Activated CD8-positive, alpha-beta T cell treated with anti-CD3 and anti-CD28 coated beads for 36 hours (primary cell): ENCODE data around the gene BMI1. TPM values are rescaled to one million over a fixed set of nuclear protein-coding genes. Genes with fewer than 3 reads are reported as not detected.

Experiments
- ATAC-seq: fragments of 200-7000 bp; cut with Tn5 transposase; one replicate; pipeline ENCODE4 v1.10.0; 2021; ENCODE audit warnings: mild to moderate bottlenecking, moderate library complexity
- CTCF ChIA-PET: fragments of 350-600 bp; sonication (Branson Sonifier 250); formaldehyde crosslinking; loops from one replicate; lab custom pipeline; 2021; ENCODE audit warnings: antibody characterized with exemption; lab: Charles Lee
- POLR2A ChIA-PET: fragments of 350-600 bp; sonication (Branson Sonifier 250); formaldehyde crosslinking; loops from one replicate; lab custom pipeline; 2021; ENCODE audit warnings: antibody characterized with exemption; lab: Charles Lee
- DNase-seq: peaks from one replicate; pipeline ENCODE4 v3.0.0-alpha.2; 2020
- H3K27ac Mint-ChIP-seq: one replicate; pipeline ENCODE4 v1.8.0; 2021; ENCODE audit warnings: mild to moderate bottlenecking, mixed read lengths
- H3K27me3 Mint-ChIP-seq: one replicate; pipeline ENCODE4 v1.8.0; 2021; ENCODE audit warnings: mixed read lengths
- H3K36me3 Mint-ChIP-seq: one replicate; pipeline ENCODE4 v1.8.0; 2021; ENCODE audit warnings: low read depth, mixed read lengths
- H3K4me1 Mint-ChIP-seq: one replicate; pipeline ENCODE4 v1.8.0; 2021; ENCODE audit warnings: low read depth, mixed read lengths
- H3K4me3 Mint-ChIP-seq: one replicate; pipeline ENCODE4 v1.8.0; 2021; ENCODE audit warnings: mild to moderate bottlenecking, moderate library complexity, mixed read lengths
- H3K9me3 Mint-ChIP-seq: one replicate; pipeline ENCODE4 v1.8.0; 2021; ENCODE audit warnings: mixed read lengths
- intact Hi-C: fragments of 100-400 bp; cut with micrococcal nuclease; formaldehyde crosslinking; loops from one replicate; pipeline ENCODE4 v1.10.0; 2022
- total RNA-seq, 2 experiments: library from RNA; stranded (reverse); gene quantifications; one replicate each; pipeline ENCODE4 v1.2.3, GENCODE V29; 2021
- TF ChIP-seq, protein P1 (sequence below): fragments of 200-600 bp; IDR thresholded peaks from one replicate; pipeline ENCODE4 v1.8.0; 2022; ENCODE audit warnings: antibody characterized with exemption, mild to moderate bottlenecking

Gene BMI1
- total RNA-seq, 2 experiments from 2014 or later: 38.7 to 41.4 TPM

DNA sequence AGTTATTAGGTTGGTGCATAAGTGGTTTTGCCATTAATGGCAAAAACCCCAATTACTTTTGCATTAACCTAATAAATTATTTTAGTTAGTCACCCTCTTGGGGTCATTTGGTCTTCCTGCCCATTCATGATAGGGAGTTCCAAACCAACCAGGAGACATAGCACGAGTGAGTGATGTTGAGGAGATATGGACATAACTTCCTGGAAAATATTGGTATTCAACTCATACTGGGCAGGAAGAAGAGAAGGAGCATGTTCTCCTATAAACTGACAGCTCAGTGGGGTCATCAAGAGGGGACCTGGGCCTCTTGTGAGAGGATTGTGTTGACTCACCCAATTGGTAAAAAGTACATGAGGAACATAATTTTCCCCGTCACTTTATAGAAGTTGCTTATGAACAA lies 48.1 kb downstream of the BMI1 start:
- CTCF ChIA-PET: interaction anchor here (1.7 kb wide), 1 partner anchor 10 kb away, joined by 5 read pairs; no protein-coding TSS in a partner anchor
- TF ChIP-seq, protein P1, sequence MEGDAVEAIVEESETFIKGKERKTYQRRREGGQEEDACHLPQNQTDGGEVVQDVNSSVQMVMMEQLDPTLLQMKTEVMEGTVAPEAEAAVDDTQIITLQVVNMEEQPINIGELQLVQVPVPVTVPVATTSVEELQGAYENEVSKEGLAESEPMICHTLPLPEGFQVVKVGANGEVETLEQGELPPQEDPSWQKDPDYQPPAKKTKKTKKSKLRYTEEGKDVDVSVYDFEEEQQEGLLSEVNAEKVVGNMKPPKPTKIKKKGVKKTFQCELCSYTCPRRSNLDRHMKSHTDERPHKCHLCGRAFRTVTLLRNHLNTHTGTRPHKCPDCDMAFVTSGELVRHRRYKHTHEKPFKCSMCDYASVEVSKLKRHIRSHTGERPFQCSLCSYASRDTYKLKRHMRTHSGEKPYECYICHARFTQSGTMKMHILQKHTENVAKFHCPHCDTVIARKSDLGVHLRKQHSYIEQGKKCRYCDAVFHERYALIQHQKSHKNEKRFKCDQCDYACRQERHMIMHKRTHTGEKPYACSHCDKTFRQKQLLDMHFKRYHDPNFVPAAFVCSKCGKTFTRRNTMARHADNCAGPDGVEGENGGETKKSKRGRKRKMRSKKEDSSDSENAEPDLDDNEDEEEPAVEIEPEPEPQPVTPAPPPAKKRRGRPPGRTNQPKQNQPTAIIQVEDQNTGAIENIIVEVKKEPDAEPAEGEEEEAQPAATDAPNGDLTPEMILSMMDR: no peak
- Mint-ChIP-seq H3K9me3 (no peaks in the 10 kb centered on the region), H3K36me3 (no peaks in the 10 kb centered on the region), H3K27me3 (peaks cover 4% of the 10 kb centered on the region), H3K4me1 (peaks cover 39% of the 10 kb centered on the region), H3K4me3 (no peak overlapping the region), H3K27ac (no peak overlapping the region)
- DNase-seq (no peak), ATAC-seq (no peak)
- POLR2A ChIA-PET: no interaction called here
- intact Hi-C loops: loop anchor here (10.0 kb wide), 1 partner anchor 66 kb away; no protein-coding TSS in a partner anchor

DNA sequence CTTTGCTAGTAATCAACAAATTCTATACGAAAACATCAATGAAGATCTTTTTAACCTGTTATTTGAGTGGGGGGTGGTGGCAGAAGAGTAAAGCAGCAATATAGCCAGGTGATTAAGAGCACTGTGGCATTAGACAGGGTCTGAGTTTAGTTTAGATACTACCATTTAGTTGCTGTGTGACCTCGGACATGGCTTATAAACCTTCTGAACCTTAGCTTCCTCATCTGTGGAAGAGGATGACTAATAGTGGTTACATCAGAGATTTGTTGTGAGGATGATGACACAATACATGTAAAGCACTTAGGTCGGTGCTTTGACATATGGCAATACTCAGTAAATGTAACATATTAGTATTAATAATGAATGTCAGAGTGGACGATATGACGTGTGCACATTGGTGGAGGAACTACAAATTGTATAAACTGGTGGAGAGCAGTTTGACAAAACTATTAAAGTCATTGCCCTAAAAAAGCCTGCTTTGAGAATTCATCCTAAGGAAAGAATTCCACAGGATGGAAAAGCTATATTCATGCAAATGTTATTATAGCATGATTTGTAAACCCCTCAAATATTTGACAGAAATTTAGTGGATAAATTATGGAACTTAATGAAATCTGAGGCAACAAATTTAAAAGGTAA lies 48.7 kb downstream of the BMI1 start:
- DNase-seq: no peak
- H3K4me3 Mint-ChIP-seq: no peak overlapping the region
- CTCF ChIA-PET: interaction anchor here (1.2 to 1.7 kb wide), 2 partner anchors 9 to 67 kb away, joined by 3 to 5 read pairs; no protein-coding TSS in a partner anchor
- ATAC-seq: peak; percentile 53
- peaks cover 39% of the 10 kb centered on the region for H3K4me1 Mint-ChIP-seq
- peaks cover 4% of the 10 kb centered on the region for H3K27me3 Mint-ChIP-seq
- no peaks in the 10 kb centered on the region for H3K9me3 Mint-ChIP-seq
- no peak overlapping the region for H3K27ac Mint-ChIP-seq
- intact Hi-C loops: loop anchor here (10.0 kb wide), 1 partner anchor 65 kb away; no protein-coding TSS in a partner anchor
- TF ChIP-seq, protein P1: no peak
- POLR2A ChIA-PET: no interaction called here
- no peaks in the 10 kb centered on the region for H3K36me3 Mint-ChIP-seq

DNA sequence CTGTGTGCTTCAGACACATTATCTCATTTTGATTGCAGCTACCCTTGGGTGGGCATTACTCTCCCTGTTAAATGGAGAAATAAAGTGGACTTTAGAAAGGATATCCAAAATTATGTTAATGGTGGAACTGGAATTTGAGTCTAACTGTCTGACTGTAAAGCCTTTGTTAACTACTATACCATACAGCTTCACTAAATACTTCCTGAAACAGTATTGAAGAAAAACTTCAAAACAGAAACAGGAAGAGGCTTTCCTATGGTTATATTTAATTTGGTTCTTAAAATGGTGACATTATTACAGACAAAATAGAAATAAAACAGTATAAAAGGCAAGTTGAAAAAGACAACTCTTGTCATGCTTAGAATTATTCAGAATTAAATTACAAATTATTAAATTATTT lies 49.4 kb downstream of the BMI1 start:
- Mint-ChIP-seq H3K27me3 (peaks cover 4% of the 10 kb centered on the region), H3K4me1 (peaks cover 36% of the 10 kb centered on the region), H3K36me3 (no peaks in the 10 kb centered on the region), H3K27ac (no peak overlapping the region), H3K9me3 (no peaks in the 10 kb centered on the region), H3K4me3 (no peak overlapping the region)
- TF ChIP-seq, protein P1: no peak
- ChIA-PET POLR2A (interaction anchor here (0.7 kb wide), 1 partner anchor 799 kb away, joined by 5 read pairs; no protein-coding TSS in a partner anchor), CTCF (interaction anchor here (1.2 to 1.7 kb wide), 2 partner anchors 8 to 66 kb away, joined by 3 to 5 read pairs; no protein-coding TSS in a partner anchor)
- DNase-seq (no peak), ATAC-seq (no peak)
- intact Hi-C loops: no loop called here

DNA sequence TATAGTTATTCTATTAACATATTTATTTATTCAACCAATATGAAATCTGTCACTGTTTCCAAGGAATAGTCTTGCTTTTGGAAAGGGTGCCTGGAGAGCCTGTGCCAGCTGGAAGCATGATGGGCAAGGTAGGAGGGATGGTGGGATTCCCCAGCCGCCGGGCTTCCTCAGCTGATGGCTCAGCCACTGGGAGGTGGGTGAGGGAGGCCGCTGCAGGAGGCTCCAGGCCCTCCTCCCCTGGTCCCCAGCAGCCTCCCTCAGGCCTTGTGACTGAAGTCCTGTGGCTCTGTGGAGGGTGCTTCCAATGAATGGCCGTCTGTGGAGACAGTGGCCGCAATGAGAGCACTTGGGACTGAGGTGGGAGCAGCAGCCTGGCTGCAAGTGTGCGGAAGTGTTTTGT lies 51.4 kb downstream of the BMI1 start:
- no peaks in the 10 kb centered on the region for H3K36me3 Mint-ChIP-seq
- ChIA-PET CTCF (no interaction called here), POLR2A (no interaction called here)
- no peaks in the 10 kb centered on the region for H3K9me3 Mint-ChIP-seq
- ATAC-seq: no peak
- intact Hi-C loops: no loop called here
- TF ChIP-seq, protein P1: no peak
- H3K4me1 Mint-ChIP-seq: peaks cover 21% of the 10 kb centered on the region
- H3K27ac Mint-ChIP-seq: no peak overlapping the region
- no peak for DNase-seq
- no peak overlapping the region for H3K4me3 Mint-ChIP-seq
- H3K27me3 Mint-ChIP-seq: no peaks in the 10 kb centered on the region

DNA sequence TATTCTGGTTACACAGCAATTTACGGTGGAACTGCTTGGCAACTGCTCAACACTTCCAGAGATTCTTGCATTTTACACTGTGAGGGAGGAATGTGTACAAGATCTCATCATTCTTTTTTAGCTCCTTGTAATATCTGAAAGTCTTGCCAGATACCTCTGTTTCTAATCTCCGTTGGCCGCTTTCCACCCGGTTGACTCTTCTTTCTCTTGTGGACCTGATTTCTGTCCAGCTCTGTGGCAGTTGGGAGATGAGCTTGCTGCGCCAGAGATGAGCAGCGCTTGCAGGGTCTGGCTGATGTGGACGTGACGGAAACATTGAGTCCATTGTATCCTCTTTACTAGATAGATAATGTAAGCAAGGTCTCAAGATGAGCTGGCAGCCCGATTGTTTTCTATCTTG lies 52.0 kb downstream of the BMI1 start:
- Mint-ChIP-seq H3K27ac (no peak overlapping the region), H3K4me1 (peaks cover 16% of the 10 kb centered on the region), H3K36me3 (no peaks in the 10 kb centered on the region), H3K4me3 (no peak overlapping the region), H3K27me3 (no peaks in the 10 kb centered on the region), H3K9me3 (no peaks in the 10 kb centered on the region)
- ChIA-PET POLR2A (interaction anchor here (0.6 kb wide), 1 partner anchor 167 kb away, joined by 3 read pairs; no protein-coding TSS in a partner anchor), CTCF (no interaction called here)
- intact Hi-C loops: no loop called here
- TF ChIP-seq, protein P1: no peak
- ATAC-seq (no peak), DNase-seq (no peak)
